Parathyroid adenoma (tissue), 2 donors: ENCODE results near the gene FUT1.
A peak's percentile ranks its signal among the peaks of the same experiment; 100 is the strongest.

Source experiments
- H2AFZ ChIP-seq: fragments of 300-600 bp; sonication (generic); one replicate; pipeline ENCODE4 v1.7.0; 2017; ENCODE audit warnings: antibody characterized with exemption, mild to moderate bottlenecking
- H3K27ac ChIP-seq: fragments of 300-600 bp; sonication (generic); one replicate; pipeline ENCODE4 v1.7.0; 2017
- H3K27me3 ChIP-seq: fragments of 300-600 bp; sonication (generic); one replicate; pipeline ENCODE4 v1.7.0; 2017; ENCODE audit warnings: low read length; ENCODE audit not compliant: control insufficient read depth, insufficient read depth
- H3K36me3 ChIP-seq: fragments of 300-600 bp; sonication (generic); one replicate; pipeline ENCODE4 v1.7.0; 2017; ENCODE audit warnings: low read length; ENCODE audit not compliant: control insufficient read depth, insufficient read depth
- H3K4me1 ChIP-seq: fragments of 300-600 bp; sonication (generic); one replicate; pipeline ENCODE4 v1.7.0; 2017; ENCODE audit warnings: control low read depth
- H3K4me2 ChIP-seq: fragments of 300-600 bp; sonication (generic); one replicate; pipeline ENCODE4 v1.7.0; 2017; ENCODE audit warnings: low read length
- H3K4me3 ChIP-seq: fragments of 300-600 bp; sonication (generic); one replicate; pipeline ENCODE4 v1.7.0; 2017; ENCODE audit warnings: low read depth, low read length
- H3K79me2 ChIP-seq: fragments of 300-600 bp; sonication (generic); one replicate; pipeline ENCODE4 v1.7.0; 2017; ENCODE audit warnings: control low read depth
- H3K9ac ChIP-seq: fragments of 300-600 bp; sonication (generic); one replicate; pipeline ENCODE4 v1.7.0; 2017; ENCODE audit warnings: mild to moderate bottlenecking
- H3K9me3 ChIP-seq: fragments of 300-600 bp; sonication (generic); one replicate; pipeline ENCODE4 v1.7.0; 2017; ENCODE audit warnings: low read length; ENCODE audit not compliant: control insufficient read depth
- CTCF ChIP-seq: fragments of 300-600 bp; sonication (generic); IDR thresholded peaks from one replicate; pipeline ENCODE4 v1.7.0; 2017; ENCODE audit warnings: antibody characterized with exemption, mild to moderate bottlenecking
- donor health status: primary hyperparathyroidism.

The FUT1 gene

GRCh38 chr19:48749571-48750198, 2.8 kb downstream of the FUT1 start:
- peaks cover 3% of the 10 kb centered on the region for H3K79me2 ChIP-seq
- no peaks in the 10 kb centered on the region for H3K9me3 ChIP-seq
- no peak overlapping the region for H3K4me2 ChIP-seq
- no peak overlapping the region for H3K4me3 ChIP-seq
- TF ChIP-seq CTCF, result no peak
- no peak overlapping the region for H3K27ac ChIP-seq
- no peaks in the 10 kb centered on the region for H3K27me3 ChIP-seq
- H3K9ac ChIP-seq, result no peak overlapping the region
- no peaks in the 10 kb centered on the region for H3K36me3 ChIP-seq
- peaks cover 8% of the 10 kb centered on the region for H3K4me1 ChIP-seq
- H2AFZ ChIP-seq, result no peak overlapping the region

DNA sequence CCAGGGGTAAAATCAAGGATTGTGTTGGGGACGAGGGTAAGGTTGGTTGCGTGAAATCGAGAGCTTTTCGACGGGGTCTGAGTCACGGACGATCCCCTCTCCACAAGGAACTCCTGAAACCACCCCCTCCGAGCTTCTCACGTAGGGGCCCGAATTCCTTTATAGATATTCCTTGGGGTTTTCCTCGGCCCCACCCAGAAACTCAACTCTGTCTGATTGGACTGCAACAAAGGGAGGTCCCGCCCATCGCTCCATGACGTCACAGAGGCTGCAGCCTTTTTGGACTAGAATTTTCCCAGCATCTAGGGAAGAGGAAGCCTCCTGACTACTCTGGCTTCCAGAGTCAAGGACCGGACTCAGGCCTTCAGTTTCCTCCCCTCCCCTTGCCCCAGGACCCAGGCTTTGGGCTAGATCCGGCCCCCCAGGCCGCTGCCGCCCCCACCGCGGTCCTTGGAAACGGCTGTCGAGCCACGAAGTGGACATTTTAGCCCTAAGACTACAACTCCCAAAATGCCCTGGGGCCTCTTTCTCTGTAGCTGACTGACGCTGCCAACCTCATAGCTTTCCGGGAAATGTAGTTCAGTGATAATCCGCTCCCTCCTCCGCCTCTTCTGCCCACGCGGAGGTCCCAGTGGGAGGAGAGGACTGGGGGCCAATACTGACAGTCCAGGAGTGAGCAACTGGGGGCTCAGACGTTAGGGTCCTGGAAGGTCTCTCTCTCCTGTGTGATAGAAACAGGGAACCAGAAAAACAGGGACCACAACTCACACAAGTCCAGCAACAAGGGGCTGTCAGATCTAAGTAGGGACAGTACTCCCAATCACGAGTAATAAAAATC, 5.5 kb downstream of the FUT1 start, which contains the start of gene IZUMO1:
IZUMO1 (minus strand) TSS at position 172 of the 838 bp plus-strand sequence. CDS start 1,050 bp downstream, outside the sequence.
- no peak for TF ChIP-seq CTCF
- no peaks in the 10 kb centered on the region for H3K27me3 ChIP-seq
- peak within 1 kb of the TSS; percentile 25 for H2AFZ ChIP-seq
- peak within 1 kb of the TSS; percentile 38 for H3K4me2 ChIP-seq
- H3K36me3 ChIP-seq, result no peaks in the 10 kb centered on the region
- H3K4me3 ChIP-seq, result peak within 1 kb of the TSS; percentile 14
- H3K4me1 ChIP-seq, result peaks cover 4% of the 10 kb centered on the region
- H3K27ac ChIP-seq, result peak within 1 kb of the TSS; percentile 72
- no peaks in the 10 kb centered on the region for H3K9me3 ChIP-seq
- no peak within 1 kb of the TSS for H3K9ac ChIP-seq
- peaks cover 3% of the 10 kb centered on the region for H3K79me2 ChIP-seq

GRCh38 chr19:48746110-48746509, 6.3 kb downstream of the FUT1 start:
- peak overlapping the region; percentile 72 for H3K27ac ChIP-seq
- no peak overlapping the region for H2AFZ ChIP-seq
- TF ChIP-seq CTCF, result no peak
- H3K9me3 ChIP-seq, result no peaks in the 10 kb centered on the region
- no peak overlapping the region for H3K4me2 ChIP-seq
- peaks cover 4% of the 10 kb centered on the region for H3K4me1 ChIP-seq
- no peak overlapping the region for H3K9ac ChIP-seq
- H3K36me3 ChIP-seq, result no peaks in the 10 kb centered on the region
- no peak overlapping the region for H3K4me3 ChIP-seq
- H3K27me3 ChIP-seq, result no peaks in the 10 kb centered on the region
- peaks cover under 1% of the 10 kb centered on the region for H3K79me2 ChIP-seq

DNA sequence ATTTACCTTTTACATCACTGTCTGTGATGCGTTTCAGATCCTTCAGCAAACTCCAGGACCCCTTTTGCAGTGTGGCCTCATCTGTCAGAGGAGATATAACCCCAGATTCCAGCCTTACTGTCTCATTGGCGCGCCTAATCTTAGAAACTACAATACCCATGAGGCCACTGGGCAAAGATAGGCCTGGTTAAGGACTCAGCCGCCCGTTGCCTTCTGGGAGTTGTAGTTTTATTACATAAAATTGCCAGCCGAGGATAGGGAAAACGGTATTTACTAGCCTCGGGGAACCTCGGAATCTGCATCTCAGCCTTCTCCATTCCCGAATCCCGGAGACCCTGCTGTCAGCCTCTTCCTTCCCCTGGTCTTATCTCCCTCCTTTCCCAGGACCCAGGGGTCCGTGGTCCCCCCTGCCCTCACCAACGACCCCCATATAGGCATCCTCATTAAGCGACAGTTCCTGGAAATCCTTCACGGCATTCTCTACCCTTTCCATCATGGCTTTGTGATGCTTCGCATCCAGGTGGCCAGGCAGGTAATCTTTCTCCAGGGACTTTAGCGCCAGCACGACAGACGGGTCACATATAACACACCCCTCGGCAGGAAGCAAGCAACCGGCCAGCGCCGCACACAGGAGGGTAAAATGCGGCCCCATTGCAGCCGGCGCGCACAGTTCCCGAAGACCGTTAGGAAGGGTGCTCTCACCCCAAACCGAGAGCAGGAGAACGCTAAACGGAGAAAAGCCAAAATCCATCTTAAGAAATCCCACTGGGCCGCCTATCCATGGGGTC, 7.0 kb downstream of the FUT1 start:
- TF ChIP-seq CTCF, result no peak
- Histone ChIP-seq H3K9me3 (no peaks in the 10 kb centered on the region), H3K4me2 (no peak overlapping the region), H3K27ac (no peak overlapping the region), H3K27me3 (no peaks in the 10 kb centered on the region), H3K4me1 (peaks cover 4% of the 10 kb centered on the region), H3K4me3 (no peak overlapping the region), H3K36me3 (no peaks in the 10 kb centered on the region), H3K9ac (no peak overlapping the region), H2AFZ (no peak overlapping the region), H3K79me2 (no peaks in the 10 kb centered on the region)
